ENCODE measurements around the gene LHFPL3. TPM values are rescaled to one million over a fixed set of nuclear protein-coding genes. Genes with fewer than 3 reads are reported as not detected.

LHFPL3 gene
- total and polyA plus RNA-seq, 2 donors (not counting 3 experiments of a cell fraction or from before 2014, with no cell fraction given): not detected

- BruUV-seq (replicated peaks): no TSS peak
- no peak for FAIRE-seq
Measured at GRCh38 chr7:104296266-104296665, 32.1 kb upstream of the LHFPL3 start.

More at GRCh38 chr7:104296266-104296665, 32.1 kb upstream of the LHFPL3 start:
- H3K9me3 ChIP-seq (replicated peaks; ENCODE audit: control insufficient read depth, insufficient read depth, low read length): no peaks in the 10 kb centered on the region
- H2AFZ ChIP-seq (ENCODE audit: low read depth, low read length): no peak overlapping the region
- no peak overlapping the region for H3K4me2 ChIP-seq (ENCODE audit: insufficient read depth, low read length)
- no peaks in the 10 kb centered on the region for H3K79me2 ChIP-seq (ENCODE audit: control insufficient read depth, insufficient read depth, low read length)
- no peaks in the 10 kb centered on the region for H3K4me1 ChIP-seq (ENCODE audit: control insufficient read depth, extremely low read depth, insufficient read depth, low read length)
- ChIA-PET POLR2A (interaction anchor here (0.7 kb wide), 1 partner anchor 12 kb away, joined by 5 read pairs; no protein-coding TSS in a partner anchor), CTCF (no interaction called here)
- intact Hi-C loops (cut with micrococcal nuclease) (no loop called here), dilution Hi-C loops (cut with MboI; ENCODE audit: extremely low pct_ligation_motif_present, low sequenced_read_pairs) (no loop called here)
- H3K36me3 ChIP-seq (ENCODE audit: control insufficient read depth in 2 of 2, extremely low read depth in 1 of 2, insufficient read depth in 2 of 2, low read length in 2 of 2): no peaks in the 10 kb centered on the region
- TF ChIP-seq POLR2A (IDR thresholded peaks at IDR 0.05; ENCODE audit: low read depth, low read length) (no peak), MAX (IDR thresholded peaks at IDR 0.05; ENCODE audit: insufficient read depth, insufficient read length) (no peak), EZH2 (IDR thresholded peaks at IDR 0.05; ENCODE audit: borderline replicate concordance, low read depth, low read length, severe bottlenecking) (no peak), POLR2AphosphoS5 (IDR thresholded peaks at IDR 0.05; ENCODE audit: insufficient read depth, low read depth, low read length) (no peak), FOS (IDR thresholded peaks at IDR 0.05; ENCODE audit: borderline replicate concordance, insufficient read depth, low read length) (no peak), CTCF (IDR thresholded peaks at IDR 0.05; ENCODE audit: extremely low read depth in 1 of 2, insufficient read depth in 1 of 2, low read depth in 1 of 2, low read length in 2 of 2) (no peak), GATA2 (IDR thresholded peaks at IDR 0.05; ENCODE audit: insufficient read depth, insufficient read length, low read depth, low read length) (no peak)
- no peaks in the 10 kb centered on the region for H3K9me1 ChIP-seq (replicated peaks; ENCODE audit: control insufficient read depth, extremely low read depth, insufficient read depth, low read length)
- no peak overlapping the region for H3K9ac ChIP-seq (replicated peaks; ENCODE audit: extremely low read depth, insufficient read depth, low read length)
- H4K20me1 ChIP-seq (replicated peaks; ENCODE audit: control insufficient read depth, extremely low read depth, insufficient read depth, low read length): no peaks in the 10 kb centered on the region
- no peak overlapping the region for H3K4me3 ChIP-seq (replicated peaks in 1 of 3; ENCODE audit: insufficient read depth in 1 of 3, low read depth in 1 of 3, low read length in 3 of 3)
- DNase-seq (ENCODE audit: low read depth, low spot score): no peak
- H3K27me3 ChIP-seq (ENCODE audit: control insufficient read depth in 2 of 2, insufficient read depth in 2 of 2, low read length in 2 of 2): no peaks in the 10 kb centered on the region
- no peak overlapping the region for H3K27ac ChIP-seq (ENCODE audit: insufficient read depth, low read depth, low read length)

All from endothelial cell of umbilical vein (primary cell).